GM12874 (cell line): ENCODE measurements around the gene ZDHHC20.

Experiments used
- TF ChIP-seq, protein P1 (sequence below): IDR thresholded peaks from 2 replicates; pipeline ENCODE4 v1.5.1; 2011; ENCODE audit warnings: low read depth, mild to moderate bottlenecking, control low read depth, low read length, moderate library complexity; ENCODE audit not compliant: insufficient read depth

ZDHHC20 gene

DNA sequence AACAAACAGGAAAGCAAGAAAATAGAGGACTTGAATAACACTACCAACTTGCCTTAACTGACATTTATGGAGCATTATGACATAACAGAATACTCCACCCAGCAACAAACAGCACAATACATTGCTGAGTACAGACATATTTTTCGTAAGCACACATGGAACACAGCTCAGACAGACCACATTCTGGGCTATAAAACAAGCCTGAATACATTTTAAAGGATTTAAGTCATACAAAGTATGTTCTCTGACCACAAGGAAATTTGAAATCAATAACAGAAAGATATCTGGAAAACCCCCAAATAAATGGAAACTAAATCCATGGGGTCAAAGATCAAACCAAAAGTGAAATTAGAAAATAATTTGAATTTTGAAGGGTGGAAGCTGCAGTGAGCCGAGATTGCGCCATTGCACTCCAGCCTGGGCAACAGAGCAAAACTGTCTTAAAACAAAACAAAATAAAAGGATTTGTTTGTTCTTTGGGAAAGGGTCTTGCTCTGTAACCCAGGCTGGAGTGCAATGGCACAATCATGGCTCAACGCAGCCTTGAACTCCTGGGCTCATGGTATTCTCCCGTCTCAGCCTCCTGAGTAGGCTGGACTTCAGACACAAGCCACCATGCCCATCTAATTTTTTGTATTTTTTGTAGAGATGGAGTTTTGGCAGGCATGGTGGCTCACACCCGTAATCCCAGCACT lies 5.6 kb downstream of the ZDHHC20 start:
- TF ChIP-seq, protein P1, sequence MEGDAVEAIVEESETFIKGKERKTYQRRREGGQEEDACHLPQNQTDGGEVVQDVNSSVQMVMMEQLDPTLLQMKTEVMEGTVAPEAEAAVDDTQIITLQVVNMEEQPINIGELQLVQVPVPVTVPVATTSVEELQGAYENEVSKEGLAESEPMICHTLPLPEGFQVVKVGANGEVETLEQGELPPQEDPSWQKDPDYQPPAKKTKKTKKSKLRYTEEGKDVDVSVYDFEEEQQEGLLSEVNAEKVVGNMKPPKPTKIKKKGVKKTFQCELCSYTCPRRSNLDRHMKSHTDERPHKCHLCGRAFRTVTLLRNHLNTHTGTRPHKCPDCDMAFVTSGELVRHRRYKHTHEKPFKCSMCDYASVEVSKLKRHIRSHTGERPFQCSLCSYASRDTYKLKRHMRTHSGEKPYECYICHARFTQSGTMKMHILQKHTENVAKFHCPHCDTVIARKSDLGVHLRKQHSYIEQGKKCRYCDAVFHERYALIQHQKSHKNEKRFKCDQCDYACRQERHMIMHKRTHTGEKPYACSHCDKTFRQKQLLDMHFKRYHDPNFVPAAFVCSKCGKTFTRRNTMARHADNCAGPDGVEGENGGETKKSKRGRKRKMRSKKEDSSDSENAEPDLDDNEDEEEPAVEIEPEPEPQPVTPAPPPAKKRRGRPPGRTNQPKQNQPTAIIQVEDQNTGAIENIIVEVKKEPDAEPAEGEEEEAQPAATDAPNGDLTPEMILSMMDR: no peak

DNA sequence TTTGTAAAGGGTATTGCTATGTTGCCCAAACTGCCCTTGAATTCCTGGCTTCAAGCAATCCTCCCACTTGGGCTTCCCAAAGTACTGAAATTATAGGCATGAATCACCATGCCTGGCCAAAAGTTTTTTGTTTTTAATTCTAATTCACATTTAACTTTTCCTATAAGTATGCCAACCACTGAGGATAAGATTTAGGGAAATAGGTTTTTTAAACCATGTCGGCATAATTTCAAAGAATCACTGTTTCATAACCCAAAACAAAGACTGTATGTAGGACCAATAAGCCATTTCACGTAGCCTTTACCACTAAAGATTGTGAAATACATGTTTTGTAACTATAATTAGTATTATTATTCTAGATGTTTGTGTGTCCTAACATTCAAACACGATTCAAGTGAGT lies 8.2 kb downstream of the ZDHHC20 start:
- TF ChIP-seq, protein P1: no peak

DNA sequence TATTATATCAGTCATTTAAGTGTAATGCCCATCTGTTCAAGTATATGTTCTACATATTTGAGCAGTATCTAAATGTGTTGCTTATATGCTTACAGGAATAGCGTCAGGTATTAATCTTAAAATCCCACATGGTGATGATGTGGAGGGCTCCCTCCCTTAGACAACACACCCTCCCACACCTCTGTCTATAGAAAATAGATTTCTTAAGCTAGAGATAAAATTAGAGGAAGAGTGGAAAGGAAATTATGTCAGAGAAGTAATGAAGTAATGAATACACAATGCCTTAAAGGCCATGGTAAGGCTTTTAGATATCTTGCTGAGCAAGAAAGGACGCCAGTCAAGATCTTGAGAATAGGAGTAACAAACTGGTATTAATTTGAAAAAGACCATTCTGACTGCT lies 12.4 kb downstream of the ZDHHC20 start:
- TF ChIP-seq, protein P1: no peak

DNA sequence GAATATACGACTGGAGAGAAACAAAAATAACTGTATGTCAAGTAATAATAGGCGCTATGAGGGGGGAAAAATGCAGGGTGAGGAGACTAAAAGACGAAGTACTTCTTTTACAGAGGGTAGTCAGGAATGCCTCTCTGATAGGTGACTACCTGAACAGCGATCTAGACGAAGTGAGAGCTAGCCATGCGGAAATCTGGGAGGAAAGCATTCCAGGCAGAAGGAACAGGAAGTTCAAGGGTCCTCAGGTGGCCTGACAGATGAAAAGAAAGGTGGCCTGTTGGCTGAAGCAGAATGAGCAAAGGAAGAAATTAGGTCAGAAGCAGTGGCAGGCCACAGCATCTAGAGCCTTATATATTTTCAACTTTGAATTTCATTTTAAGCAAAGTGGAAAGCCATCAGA lies 13.3 kb downstream of the ZDHHC20 start:
- TF ChIP-seq, protein P1: no peak

DNA sequence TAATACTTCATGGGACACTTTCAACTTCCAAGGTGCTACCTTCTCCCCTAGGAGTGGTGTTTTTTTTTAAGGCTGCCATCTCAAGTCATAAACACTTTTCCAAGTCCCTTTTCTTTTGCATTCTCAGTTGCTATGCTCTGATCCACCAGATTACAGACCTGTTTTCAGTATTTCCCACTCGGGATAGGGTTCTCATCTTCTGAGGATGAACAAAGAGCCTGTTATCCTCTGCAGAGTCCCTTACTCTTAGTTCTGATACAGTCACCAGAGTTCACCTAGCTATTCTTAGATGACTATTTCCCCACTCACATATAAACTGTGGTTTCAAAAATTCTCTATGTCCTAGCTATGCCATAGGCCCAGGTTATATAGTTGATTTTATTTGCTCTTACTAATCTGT lies 15.9 kb downstream of the ZDHHC20 start:
- TF ChIP-seq, protein P1: no peak

DNA sequence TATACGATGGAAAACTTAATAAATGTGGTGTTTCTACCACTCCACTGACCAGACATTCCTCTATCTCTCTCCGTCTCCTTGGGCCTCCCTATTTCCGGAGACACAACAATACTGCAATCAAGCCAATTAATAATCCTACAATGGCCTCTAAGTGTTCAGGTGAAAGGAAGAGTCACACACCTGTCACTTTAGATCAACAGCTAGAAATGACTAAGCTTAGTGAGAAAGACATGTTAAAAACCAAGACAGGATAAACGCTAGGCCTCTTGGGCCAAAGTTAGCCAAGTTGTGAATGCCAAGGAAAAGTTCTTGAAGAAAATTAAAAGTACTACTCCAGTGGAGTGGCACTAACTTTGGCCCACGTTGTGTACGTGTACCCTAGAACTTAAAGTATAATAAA lies 22.5 kb downstream of the ZDHHC20 start:
- TF ChIP-seq, protein P1: no peak

DNA sequence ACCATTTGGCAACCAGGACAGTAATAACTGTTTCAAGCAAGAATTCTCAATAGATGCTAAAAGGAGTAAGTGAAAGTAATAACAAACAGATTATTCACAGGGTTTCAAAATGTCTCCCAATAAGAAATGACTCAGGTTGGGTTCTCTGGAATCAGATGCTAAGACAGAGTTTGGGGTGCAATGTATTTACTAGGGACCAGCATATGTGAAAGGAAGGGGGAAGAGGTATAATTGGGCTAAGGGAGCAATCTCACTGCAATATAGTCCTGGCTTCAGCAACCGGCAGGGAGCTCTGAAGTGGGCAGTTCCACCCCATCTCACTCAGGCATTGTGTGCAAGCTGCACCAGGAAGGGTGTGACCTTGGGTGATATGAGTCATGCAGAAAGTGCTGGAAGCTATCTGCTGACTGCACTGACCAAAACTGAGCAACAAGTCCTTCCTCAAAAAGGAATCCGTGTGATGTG lies 23.4 kb downstream of the ZDHHC20 start:
- TF ChIP-seq, protein P1: no peak
